HCT116 (cell line): ENCODE measurements around the gene TRERF1.

ENCODE experiments used
- CTCF ChIP-seq, 3 experiments: fragments of 200-600 bp in 1 of 3; sonication (generic) in 1 of 3; IDR thresholded peaks in 2 of 3; conservative IDR thresholded peaks in 1 of 3; 2 replicates each; pipeline ENCODE4 v1.5.1; 2012 to 2017; ENCODE audit warnings: low read depth in 2 of 3, low read length in 2 of 3, antibody characterized with exemption in 1 of 3, borderline replicate concordance in 1 of 3, control low read depth in 1 of 3, mild to moderate bottlenecking in 1 of 3, mixed read lengths in 1 of 3, mixed run types in 1 of 3, moderate library complexity in 1 of 3; ENCODE audit not compliant: insufficient read depth in 1 of 3
- EZH2 ChIP-seq: fragments of 200-600 bp; sonication (generic); IDR thresholded peaks from 2 replicates; pipeline ENCODE4 v1.6.1; 2017; ENCODE audit warnings: antibody characterized with exemption, mixed run types
- EZH2phosphoT487 ChIP-seq: fragments of 200-600 bp; IDR thresholded peaks from 2 replicates; pipeline ENCODE4 v1.6.1; 2018; ENCODE audit warnings: antibody characterized with exemption, borderline replicate concordance
- POLR2A ChIP-seq: IDR thresholded peaks from 2 replicates; pipeline ENCODE4 v1.7.0; 2011; ENCODE audit warnings: borderline replicate concordance; ENCODE audit not compliant: insufficient read depth, insufficient read length; ENCODE audit errors: extremely low read depth
- TF ChIP-seq, protein P1 (sequence below): IDR thresholded peaks from 2 replicates; pipeline ENCODE4 v1.6.1; 2012; ENCODE audit warnings: low read depth

GRCh38 chr6:42403831-42404230 is 47.9 kb downstream of the TRERF1 start:
- TF ChIP-seq, protein P1, sequence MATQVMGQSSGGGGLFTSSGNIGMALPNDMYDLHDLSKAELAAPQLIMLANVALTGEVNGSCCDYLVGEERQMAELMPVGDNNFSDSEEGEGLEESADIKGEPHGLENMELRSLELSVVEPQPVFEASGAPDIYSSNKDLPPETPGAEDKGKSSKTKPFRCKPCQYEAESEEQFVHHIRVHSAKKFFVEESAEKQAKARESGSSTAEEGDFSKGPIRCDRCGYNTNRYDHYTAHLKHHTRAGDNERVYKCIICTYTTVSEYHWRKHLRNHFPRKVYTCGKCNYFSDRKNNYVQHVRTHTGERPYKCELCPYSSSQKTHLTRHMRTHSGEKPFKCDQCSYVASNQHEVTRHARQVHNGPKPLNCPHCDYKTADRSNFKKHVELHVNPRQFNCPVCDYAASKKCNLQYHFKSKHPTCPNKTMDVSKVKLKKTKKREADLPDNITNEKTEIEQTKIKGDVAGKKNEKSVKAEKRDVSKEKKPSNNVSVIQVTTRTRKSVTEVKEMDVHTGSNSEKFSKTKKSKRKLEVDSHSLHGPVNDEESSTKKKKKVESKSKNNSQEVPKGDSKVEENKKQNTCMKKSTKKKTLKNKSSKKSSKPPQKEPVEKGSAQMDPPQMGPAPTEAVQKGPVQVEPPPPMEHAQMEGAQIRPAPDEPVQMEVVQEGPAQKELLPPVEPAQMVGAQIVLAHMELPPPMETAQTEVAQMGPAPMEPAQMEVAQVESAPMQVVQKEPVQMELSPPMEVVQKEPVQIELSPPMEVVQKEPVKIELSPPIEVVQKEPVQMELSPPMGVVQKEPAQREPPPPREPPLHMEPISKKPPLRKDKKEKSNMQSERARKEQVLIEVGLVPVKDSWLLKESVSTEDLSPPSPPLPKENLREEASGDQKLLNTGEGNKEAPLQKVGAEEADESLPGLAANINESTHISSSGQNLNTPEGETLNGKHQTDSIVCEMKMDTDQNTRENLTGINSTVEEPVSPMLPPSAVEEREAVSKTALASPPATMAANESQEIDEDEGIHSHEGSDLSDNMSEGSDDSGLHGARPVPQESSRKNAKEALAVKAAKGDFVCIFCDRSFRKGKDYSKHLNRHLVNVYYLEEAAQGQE: no peak
- TF ChIP-seq CTCF (IDR thresholded peaks at IDR 0.05 in 2 of 3, conservative IDR thresholded peaks at IDR 0.05 in 1 of 3; ENCODE audit: borderline replicate concordance in 1 of 3, insufficient read depth in 1 of 3, low read depth in 2 of 3, low read length in 2 of 3) (no peak), POLR2A (no peak), EZH2 (no peak), EZH2phosphoT487 (no peak)
